ENCODE results near the gene KCNK1. TPM values are rescaled to one million over a fixed set of nuclear protein-coding genes. Genes with fewer than 3 reads are reported as not detected.

KCNK1 gene
- polyA plus RNA-seq, 2 of the 4 experiments (the other 2 are of a cell fraction): 8.4 to 11.8 TPM

DNA sequence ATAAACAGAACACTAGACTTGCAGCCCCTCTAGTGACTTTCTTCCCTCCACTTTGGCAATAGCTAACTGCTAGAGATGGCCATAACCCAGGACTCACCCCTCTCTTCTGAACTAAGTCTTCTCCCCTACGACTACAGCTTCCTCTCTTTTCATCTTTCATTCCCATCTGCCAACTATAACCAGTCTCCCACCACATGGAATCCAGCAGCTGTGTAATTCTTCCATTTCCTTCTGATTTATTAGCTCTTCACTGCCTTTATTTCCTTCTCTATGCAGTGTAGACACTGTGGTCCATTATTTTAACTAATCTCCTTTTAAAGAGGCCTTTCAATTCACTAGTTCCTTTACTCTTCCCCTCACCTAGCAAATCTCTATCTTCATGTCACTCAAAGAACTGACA lies 13.4 kb upstream of the KCNK1 start:
- CTCF ChIA-PET: interaction anchor here (0.5 to 1.1 kb wide), 2 partner anchors 160 to 240 kb away, joined by 5 read pairs; no protein-coding TSS in a partner anchor
- POLR2A ChIA-PET: no interaction called here
- Histone ChIP-seq H3K4me1 (no peaks in the 10 kb centered on the region), H3K4me3 (no peak overlapping the region), H3K27ac (no peak overlapping the region), H3K4me2 (no peak overlapping the region), H3K9me3 (peaks cover 8% of the 10 kb centered on the region; the same call in 2 of the 3 replicates)
- ATAC-seq (no peak), FAIRE-seq (no peak), DNase-seq (ENCODE audit: low read depth in 1 of 2, low spot score in 1 of 2) (no peak)
- 11% methylated on average over 1 of the region's 1 CpG for WGBS (ENCODE audit: missing lambda C conversion rate)
- TF ChIP-seq MAFK (IDR thresholded peaks at IDR 0.05; ENCODE audit: partially characterized antibody): no peak
- no peak for TF ChIP-seq FOXS1 (CRISPR knock-in tag; IDR thresholded peaks at IDR 0.05)

DNA sequence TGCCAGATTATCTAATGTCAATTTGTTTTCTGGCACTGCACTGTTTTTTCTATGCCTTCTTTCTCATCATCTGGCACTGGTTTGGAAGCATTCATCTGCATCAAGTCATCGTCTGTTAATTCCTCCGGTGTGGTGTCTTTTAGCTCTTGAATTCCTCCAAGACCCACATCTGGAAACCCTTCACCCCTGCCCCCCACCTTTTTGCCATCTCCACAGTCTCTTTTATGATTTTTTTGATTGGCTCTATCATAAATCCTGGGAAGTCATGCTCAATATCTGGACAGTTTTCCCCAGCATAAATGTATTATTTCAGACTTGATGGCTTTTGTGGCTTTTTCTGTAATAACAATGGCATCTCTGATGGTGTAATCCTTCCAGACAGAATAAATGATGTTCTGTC lies 10.4 kb upstream of the KCNK1 start:
- 62% methylated on average over 2 of the region's 2 CpGs for WGBS (ENCODE audit: missing lambda C conversion rate)
- H3K4me2 ChIP-seq: no peak overlapping the region
- H3K4me1 ChIP-seq: no peaks in the 10 kb centered on the region
- ATAC-seq (no peak), DNase-seq (ENCODE audit: low read depth in 1 of 2, low spot score in 1 of 2) (no peak), FAIRE-seq (no peak)
- no peak overlapping the region for H3K27ac ChIP-seq
- H3K4me3 ChIP-seq: no peak overlapping the region
- no peak for TF ChIP-seq ZC3H11A (IDR thresholded peaks at IDR 0.05)
- no peak for TF ChIP-seq GATA3 (IDR thresholded peaks at IDR 0.05; ENCODE audit: borderline replicate concordance)
- TF ChIP-seq, protein P1, sequence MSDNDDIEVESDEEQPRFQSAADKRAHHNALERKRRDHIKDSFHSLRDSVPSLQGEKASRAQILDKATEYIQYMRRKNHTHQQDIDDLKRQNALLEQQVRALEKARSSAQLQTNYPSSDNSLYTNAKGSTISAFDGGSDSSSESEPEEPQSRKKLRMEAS (IDR thresholded peaks at IDR 0.05): no peak
- TF ChIP-seq NR3C1 (IDR thresholded peaks at IDR 0.05): no peak
- TF ChIP-seq MAZ (IDR thresholded peaks at IDR 0.05; ENCODE audit: borderline replicate concordance, low read depth, low read length): no peak
- no peak for TF ChIP-seq POLR2AphosphoS2 (conservative IDR thresholded peaks at IDR 0.05; ENCODE audit: low read length)
- no peak for TF ChIP-seq HOXB5 (CRISPR knock-in tag; IDR thresholded peaks at IDR 0.05)
- TF ChIP-seq MAFK (IDR thresholded peaks at IDR 0.05; ENCODE audit: partially characterized antibody): no peak
- no peak for TF ChIP-seq FOSB (CRISPR knock-in tag; IDR thresholded peaks at IDR 0.05)
- TF ChIP-seq, protein P2, sequence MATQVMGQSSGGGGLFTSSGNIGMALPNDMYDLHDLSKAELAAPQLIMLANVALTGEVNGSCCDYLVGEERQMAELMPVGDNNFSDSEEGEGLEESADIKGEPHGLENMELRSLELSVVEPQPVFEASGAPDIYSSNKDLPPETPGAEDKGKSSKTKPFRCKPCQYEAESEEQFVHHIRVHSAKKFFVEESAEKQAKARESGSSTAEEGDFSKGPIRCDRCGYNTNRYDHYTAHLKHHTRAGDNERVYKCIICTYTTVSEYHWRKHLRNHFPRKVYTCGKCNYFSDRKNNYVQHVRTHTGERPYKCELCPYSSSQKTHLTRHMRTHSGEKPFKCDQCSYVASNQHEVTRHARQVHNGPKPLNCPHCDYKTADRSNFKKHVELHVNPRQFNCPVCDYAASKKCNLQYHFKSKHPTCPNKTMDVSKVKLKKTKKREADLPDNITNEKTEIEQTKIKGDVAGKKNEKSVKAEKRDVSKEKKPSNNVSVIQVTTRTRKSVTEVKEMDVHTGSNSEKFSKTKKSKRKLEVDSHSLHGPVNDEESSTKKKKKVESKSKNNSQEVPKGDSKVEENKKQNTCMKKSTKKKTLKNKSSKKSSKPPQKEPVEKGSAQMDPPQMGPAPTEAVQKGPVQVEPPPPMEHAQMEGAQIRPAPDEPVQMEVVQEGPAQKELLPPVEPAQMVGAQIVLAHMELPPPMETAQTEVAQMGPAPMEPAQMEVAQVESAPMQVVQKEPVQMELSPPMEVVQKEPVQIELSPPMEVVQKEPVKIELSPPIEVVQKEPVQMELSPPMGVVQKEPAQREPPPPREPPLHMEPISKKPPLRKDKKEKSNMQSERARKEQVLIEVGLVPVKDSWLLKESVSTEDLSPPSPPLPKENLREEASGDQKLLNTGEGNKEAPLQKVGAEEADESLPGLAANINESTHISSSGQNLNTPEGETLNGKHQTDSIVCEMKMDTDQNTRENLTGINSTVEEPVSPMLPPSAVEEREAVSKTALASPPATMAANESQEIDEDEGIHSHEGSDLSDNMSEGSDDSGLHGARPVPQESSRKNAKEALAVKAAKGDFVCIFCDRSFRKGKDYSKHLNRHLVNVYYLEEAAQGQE (IDR thresholded peaks at IDR 0.05): no peak
- no peak for TF ChIP-seq KDM1A (IDR thresholded peaks at IDR 0.05; ENCODE audit: low read depth)
- TF ChIP-seq POLR2A (IDR thresholded peaks at IDR 0.05; ENCODE audit: low read length): no peak
- TF ChIP-seq CBX2 (IDR thresholded peaks at IDR 0.05; ENCODE audit: borderline replicate concordance, low read depth): no peak
- TF ChIP-seq ESRRA (IDR thresholded peaks at IDR 0.05; ENCODE audit: borderline replicate concordance, low read length): no peak
- no peak for TF ChIP-seq NPAS2 (CRISPR knock-in tag; IDR thresholded peaks at IDR 0.05; ENCODE audit: borderline replicate concordance)
- no peak for TF ChIP-seq EHF (CRISPR knock-in tag; IDR thresholded peaks at IDR 0.05)
- TF ChIP-seq NFE2L2 (conservative IDR thresholded peaks at IDR 0.05; ENCODE audit: low read length): no peak
- ChIA-PET POLR2A (no interaction called here), CTCF (no interaction called here)
- peaks cover 8% of the 10 kb centered on the region; the same call in 2 of the 3 replicates for H3K9me3 ChIP-seq

DNA sequence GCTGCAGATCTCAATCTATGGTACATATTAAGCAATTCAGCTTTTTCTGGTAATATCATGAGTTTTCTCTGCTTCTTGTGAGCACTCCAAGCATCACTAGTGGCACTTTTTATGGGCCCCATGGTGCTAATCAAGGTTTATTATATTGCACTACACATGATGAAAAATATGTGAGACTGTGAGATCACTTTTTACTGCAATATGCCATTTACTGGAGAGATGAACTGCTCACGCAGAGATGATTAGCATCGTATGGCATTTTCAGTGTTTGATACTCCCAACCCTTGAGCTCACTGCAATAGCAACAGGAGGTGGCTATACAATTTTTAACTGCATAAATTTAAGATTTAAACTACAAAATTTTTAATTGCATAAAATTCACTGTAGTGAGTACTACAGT lies 8.7 kb upstream of the KCNK1 start:
- WGBS (ENCODE audit: missing lambda C conversion rate): 97% methylated on average over 2 of the region's 2 CpGs
- DNase-seq (ENCODE audit: low read depth in 1 of 2, low spot score in 1 of 2) (no peak), ATAC-seq (no peak), FAIRE-seq (no peak)
- CTCF ChIA-PET: no interaction called here
- no peaks in the 10 kb centered on the region for H3K4me1 ChIP-seq
- H3K4me2 ChIP-seq: no peak overlapping the region
- no peak for TF ChIP-seq MAZ (IDR thresholded peaks at IDR 0.05; ENCODE audit: borderline replicate concordance, low read depth, low read length)
- no peak for TF ChIP-seq CHD4 (IDR thresholded peaks at IDR 0.05; ENCODE audit: borderline replicate concordance)
- TF ChIP-seq, protein P3, sequence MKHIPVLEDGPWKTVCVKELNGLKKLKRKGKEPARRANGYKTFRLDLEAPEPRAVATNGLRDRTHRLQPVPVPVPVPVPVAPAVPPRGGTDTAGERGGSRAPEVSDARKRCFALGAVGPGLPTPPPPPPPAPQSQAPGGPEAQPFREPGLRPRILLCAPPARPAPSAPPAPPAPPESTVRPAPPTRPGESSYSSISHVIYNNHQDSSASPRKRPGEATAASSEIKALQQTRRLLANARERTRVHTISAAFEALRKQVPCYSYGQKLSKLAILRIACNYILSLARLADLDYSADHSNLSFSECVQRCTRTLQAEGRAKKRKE (CRISPR knock-in tag; IDR thresholded peaks at IDR 0.05; ENCODE audit: low read depth): no peak
- no peak for TF ChIP-seq POLR2A (IDR thresholded peaks at IDR 0.05; ENCODE audit: low read length)
- TF ChIP-seq MYC (IDR thresholded peaks at IDR 0.05; ENCODE audit: borderline replicate concordance, low read length): no peak
- no peak for TF ChIP-seq RARB (CRISPR knock-in tag; IDR thresholded peaks at IDR 0.05)
- no peak for TF ChIP-seq GATA3 (IDR thresholded peaks at IDR 0.05; ENCODE audit: borderline replicate concordance)
- no peak for TF ChIP-seq BHLHE40 (IDR thresholded peaks at IDR 0.05; ENCODE audit: low read depth, low read length)
- TF ChIP-seq, protein P4, sequence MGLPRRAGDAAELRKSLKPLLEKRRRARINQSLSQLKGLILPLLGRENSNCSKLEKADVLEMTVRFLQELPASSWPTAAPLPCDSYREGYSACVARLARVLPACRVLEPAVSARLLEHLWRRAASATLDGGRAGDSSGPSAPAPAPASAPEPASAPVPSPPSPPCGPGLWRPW (IDR thresholded peaks at IDR 0.05): no peak
- TF ChIP-seq RCOR1 (IDR thresholded peaks at IDR 0.05; ENCODE audit: low read depth, low read length): no peak
- no peak for TF ChIP-seq POLR2AphosphoS2 (conservative IDR thresholded peaks at IDR 0.05; ENCODE audit: low read length)
- no peak for TF ChIP-seq HOXA7 (CRISPR knock-in tag; IDR thresholded peaks at IDR 0.05)
- TF ChIP-seq KDM5A (IDR thresholded peaks at IDR 0.05): no peak
- TF ChIP-seq CHD2 (IDR thresholded peaks at IDR 0.05; ENCODE audit: low read length, partially characterized antibody): no peak
- TF ChIP-seq EP300 (IDR thresholded peaks at IDR 0.05): no peak
- TF ChIP-seq CBX2 (IDR thresholded peaks at IDR 0.05; ENCODE audit: borderline replicate concordance, low read depth): no peak
- no peak for TF ChIP-seq EHMT2 (IDR thresholded peaks at IDR 0.05; ENCODE audit: low read depth)
- POLR2A ChIA-PET: no interaction called here
- H3K9me3 ChIP-seq: peaks cover 8% of the 10 kb centered on the region; the same call in 2 of the 3 replicates
- H3K27ac ChIP-seq: no peak overlapping the region
- H3K4me3 ChIP-seq: no peak overlapping the region
